Upper lobe of left lung (tissue), 4 donors: Measurements from ENCODE around the gene CDH13.

ENCODE experiments used
- EP300 ChIP-seq, 4 donors: sonication (generic); formaldehyde crosslinking; IDR thresholded peaks; one replicate each; pipeline ENCODE4 v1.5.1; 2017; ENCODE audit warnings: antibody characterized with exemption in 4 of 4, control low read depth in 2 of 4
- POLR2A ChIP-seq, 4 donors: fragments of 450-650 bp; IDR thresholded peaks; one replicate each; pipeline ENCODE4 v1.5.1; 2016 to 2017; ENCODE audit warnings: antibody characterized with exemption in 4 of 4, mild to moderate bottlenecking in 2 of 4
- POLR2AphosphoS5 ChIP-seq, 2 donors: sonication (generic); formaldehyde crosslinking; IDR thresholded peaks; one replicate each; pipeline ENCODE4 v1.5.1; 2017; ENCODE audit warnings: antibody characterized with exemption in 2 of 2
- TF ChIP-seq, protein P1 (sequence below), 6 experiments: fragments of 450-650 bp in 4 of 6; fragments of 200-600 bp in 2 of 6; sonication (generic) in 2 of 6; IDR thresholded peaks; one replicate each; pipeline ENCODE4 v1.5.1; 2016 to 2019; ENCODE audit warnings: antibody characterized with exemption in 6 of 6

DNA sequence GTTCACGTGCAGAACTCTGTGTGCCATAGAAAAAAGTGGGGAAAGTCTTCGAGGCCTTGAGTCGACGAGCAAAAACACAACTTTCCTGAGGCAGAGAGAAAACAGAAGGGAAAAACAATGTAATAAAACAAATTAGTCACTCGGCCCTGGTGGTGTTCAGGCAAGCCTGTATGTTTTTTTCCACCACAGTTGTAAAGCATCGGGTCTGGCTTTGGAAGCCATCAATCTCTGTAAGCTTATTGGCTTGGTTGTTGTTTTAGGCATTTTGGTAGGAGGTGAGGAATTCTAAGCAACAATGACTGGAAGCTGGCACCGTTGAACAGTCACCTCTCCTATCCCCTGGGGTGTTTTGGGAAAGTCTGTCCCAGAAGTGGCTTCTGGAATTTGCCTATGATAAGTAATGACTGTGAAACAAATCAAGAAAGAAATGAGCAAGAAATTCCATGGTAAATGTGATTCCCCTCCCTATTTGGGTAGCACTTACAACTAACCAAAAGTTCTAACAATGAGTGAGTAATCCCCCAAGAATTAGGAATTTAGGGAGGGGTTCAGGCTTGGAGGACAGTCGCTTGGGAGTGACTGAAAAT, 2.8 kb downstream of the CDH13 start:
- TF ChIP-seq EP300 (IDR thresholded peaks at IDR 0.05) (no peak), POLR2A (IDR thresholded peaks at IDR 0.05) (no peak), POLR2AphosphoS5 (IDR thresholded peaks at IDR 0.05) (no peak)
- TF ChIP-seq, protein P1, sequence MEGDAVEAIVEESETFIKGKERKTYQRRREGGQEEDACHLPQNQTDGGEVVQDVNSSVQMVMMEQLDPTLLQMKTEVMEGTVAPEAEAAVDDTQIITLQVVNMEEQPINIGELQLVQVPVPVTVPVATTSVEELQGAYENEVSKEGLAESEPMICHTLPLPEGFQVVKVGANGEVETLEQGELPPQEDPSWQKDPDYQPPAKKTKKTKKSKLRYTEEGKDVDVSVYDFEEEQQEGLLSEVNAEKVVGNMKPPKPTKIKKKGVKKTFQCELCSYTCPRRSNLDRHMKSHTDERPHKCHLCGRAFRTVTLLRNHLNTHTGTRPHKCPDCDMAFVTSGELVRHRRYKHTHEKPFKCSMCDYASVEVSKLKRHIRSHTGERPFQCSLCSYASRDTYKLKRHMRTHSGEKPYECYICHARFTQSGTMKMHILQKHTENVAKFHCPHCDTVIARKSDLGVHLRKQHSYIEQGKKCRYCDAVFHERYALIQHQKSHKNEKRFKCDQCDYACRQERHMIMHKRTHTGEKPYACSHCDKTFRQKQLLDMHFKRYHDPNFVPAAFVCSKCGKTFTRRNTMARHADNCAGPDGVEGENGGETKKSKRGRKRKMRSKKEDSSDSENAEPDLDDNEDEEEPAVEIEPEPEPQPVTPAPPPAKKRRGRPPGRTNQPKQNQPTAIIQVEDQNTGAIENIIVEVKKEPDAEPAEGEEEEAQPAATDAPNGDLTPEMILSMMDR (IDR thresholded peaks at IDR 0.05) = no peak
